Urothelium cell line (cell line): ENCODE data around the gene CCDC102B.
A peak's percentile ranks its signal among the peaks of the same experiment; 100 is the strongest.
"Not testable (repeated sequence)": the region's sequence is repeated elsewhere in the genome, so short reads cannot be mapped to it uniquely, and the experiment has no call there.

Experiments
- DNase-seq: peaks from one replicate; pipeline ENCODE4 v3.0.0; 2011; ENCODE audit warnings: low spot score, mixed read lengths
- FAIRE-seq: peaks from 2 replicates; lab custom pipeline; 2011; peaks lifted over from hg19 to GRCh38; lab: Jason Lieb, UNC

CCDC102B gene

GRCh38 chr18:68826121-68826520 is 28.2 kb downstream of the CCDC102B start:
- no peak for DNase-seq
- FAIRE-seq = no peak

- FAIRE-seq (no peak), DNase-seq (no peak)
Observed at GRCh38 chr18:68830256-68831045, 32.6 kb downstream of the CCDC102B start.

- DNase-seq (no peak), FAIRE-seq (no peak)
Observed at GRCh38 chr18:68833756-68834155, 35.9 kb downstream of the CCDC102B start.

GRCh38 chr18:68837665-68838451 is 40.0 kb downstream of the CCDC102B start:
- no peak for FAIRE-seq
- no peak for DNase-seq

- DNase-seq (no peak), FAIRE-seq (no peak)
Observed at GRCh38 chr18:68839701-68840100, 41.8 kb downstream of the CCDC102B start.

GRCh38 chr18:68840554-68841263 is 42.8 kb downstream of the CCDC102B start:
- FAIRE-seq = no peak

GRCh38 chr18:68841301-68841700 is 43.4 kb downstream of the CCDC102B start:
- FAIRE-seq (no peak), DNase-seq (no peak)

More at GRCh38 chr18:68840554-68841263, 42.8 kb downstream of the CCDC102B start:
- DNase-seq = peak; percentile 31

GRCh38 chr18:68842951-68843350 is 45.1 kb downstream of the CCDC102B start:
- no peak for DNase-seq
- no peak for FAIRE-seq

GRCh38 chr18:68843473-68844089 is 45.7 kb downstream of the CCDC102B start:
- DNase-seq (no peak), FAIRE-seq (no peak)

- DNase-seq (no peak), FAIRE-seq (no peak)
Observed at GRCh38 chr18:68847219-68847837, 49.4 kb downstream of the CCDC102B start.

GRCh38 chr18:68848242-68848641 is 50.4 kb downstream of the CCDC102B start:
- DNase-seq (no peak), FAIRE-seq (no peak)

- DNase-seq (no peak), FAIRE-seq (no peak)
Observed at GRCh38 chr18:68854786-68855391, 57.0 kb downstream of the CCDC102B start.

- DNase-seq = no peak
- no peak for FAIRE-seq
Observed at GRCh38 chr18:68855491-68855890, 57.6 kb downstream of the CCDC102B start.

GRCh38 chr18:68861365-68861764 is 63.5 kb downstream of the CCDC102B start:
- FAIRE-seq = no peak

GRCh38 chr18:68865021-68865420 is 67.1 kb downstream of the CCDC102B start:
- FAIRE-seq (no peak), DNase-seq (no peak)

More at GRCh38 chr18:68861365-68861764, 63.5 kb downstream of the CCDC102B start:
- no peak for DNase-seq

- FAIRE-seq (no peak), DNase-seq (no peak)
Observed at GRCh38 chr18:68865503-68865902, 67.6 kb downstream of the CCDC102B start.

GRCh38 chr18:68873003-68873402 is 75.1 kb downstream of the CCDC102B start:
- DNase-seq (no peak), FAIRE-seq (no peak)

GRCh38 chr18:68874361-68874760 is 76.5 kb downstream of the CCDC102B start:
- DNase-seq (no peak), FAIRE-seq (no peak)

- not testable (repeated sequence) for DNase-seq, FAIRE-seq
Observed at GRCh38 chr18:68879947-68880346, 82.1 kb downstream of the CCDC102B start.

- DNase-seq (no peak), FAIRE-seq (no peak)
Observed at GRCh38 chr18:68887410-68887809, 89.5 kb downstream of the CCDC102B start.
